HepG2 (cell line): ENCODE measurements around the gene GRHL1. TPM values are rescaled to one million over a fixed set of nuclear protein-coding genes. Genes with fewer than 3 reads are reported as not detected.
A peak's percentile ranks its signal among the peaks of the same experiment; 100 is the strongest.

ENCODE experiments used
- ATM ChIP-seq: fragments of 450-650 bp; IDR thresholded peaks from 2 replicates; pipeline ENCODE4 v1.7.1; 2017; ENCODE audit warnings: mild to moderate bottlenecking, borderline replicate concordance
- CSRNP1 ChIP-seq: sonication (generic); formaldehyde crosslinking; IDR thresholded peaks from 2 replicates; pipeline ENCODE4 v1.8.1; 2023; ENCODE audit warnings: mild to moderate bottlenecking, missing genetic modification reagents
- ETV5 ChIP-seq: IDR thresholded peaks from 2 replicates; pipeline ENCODE4 v1.6.1; 2018; ENCODE audit warnings: missing biosample characterization, missing genetic modification reagents, inconsistent platforms, borderline replicate concordance
- FLYWCH1 ChIP-seq: sonication (generic); formaldehyde crosslinking; IDR thresholded peaks from 2 replicates; pipeline ENCODE4 v1.8.1; 2023; ENCODE audit warnings: mild to moderate bottlenecking, missing genetic modification reagents
- RBAK ChIP-seq: sonication (generic); formaldehyde crosslinking; IDR thresholded peaks from 2 replicates; pipeline ENCODE4 v1.5.1; 2020; ENCODE audit warnings: mild to moderate bottlenecking, missing genetic modification reagents
- SIN3A ChIP-seq: IDR thresholded peaks from 2 replicates; pipeline ENCODE4 v1.6.1; 2011; ENCODE audit warnings: low read depth, mild to moderate bottlenecking, control low read depth, low read length, borderline replicate concordance
- SRSF4 ChIP-seq: fragments of 200-400 bp; formaldehyde crosslinking; IDR thresholded peaks from one replicate; pipeline ENCODE4 v1.6.1; 2018; ENCODE audit warnings: mild to moderate bottlenecking, low read depth, low read length, moderate library complexity; ENCODE audit not compliant: poor library complexity, severe bottlenecking
- ZFP62 ChIP-seq: sonication (generic); formaldehyde crosslinking; IDR thresholded peaks from 2 replicates; pipeline ENCODE4 v1.4.0; 2020; ENCODE audit warnings: missing genetic modification reagents
- ZNF10 ChIP-seq: sonication (generic); formaldehyde crosslinking; IDR thresholded peaks from 2 replicates; pipeline ENCODE4 v1.4.0; 2020; ENCODE audit warnings: mild to moderate bottlenecking, low read depth, missing genetic modification reagents, borderline replicate concordance
- ZNF414 ChIP-seq: sonication (generic); formaldehyde crosslinking; IDR thresholded peaks from 2 replicates; pipeline ENCODE4 v1.5.0; 2020; ENCODE audit warnings: missing genetic modification reagents
- ZNF501 ChIP-seq: sonication (generic); formaldehyde crosslinking; IDR thresholded peaks from 2 replicates; pipeline ENCODE4 v1.5.1; 2020; ENCODE audit warnings: mild to moderate bottlenecking, moderate library complexity, missing genetic modification reagents
- ZNF510 ChIP-seq: sonication (generic); formaldehyde crosslinking; IDR thresholded peaks from 2 replicates; pipeline ENCODE4 v1.4.0; 2020; ENCODE audit warnings: low read depth, mild to moderate bottlenecking, missing genetic modification reagents
- ZNF547 ChIP-seq: sonication (generic); formaldehyde crosslinking; IDR thresholded peaks from 2 replicates; pipeline ENCODE4 v1.5.1; 2020; ENCODE audit warnings: mild to moderate bottlenecking, missing genetic modification reagents
- ZNF629 ChIP-seq: sonication (generic); formaldehyde crosslinking; conservative IDR thresholded peaks from 2 replicates; pipeline ENCODE4 v1.5.0; 2020; ENCODE audit warnings: missing genetic modification reagents
- ZNF883 ChIP-seq: sonication (generic); formaldehyde crosslinking; IDR thresholded peaks from 2 replicates; pipeline ENCODE4 v1.5.1; 2020; ENCODE audit warnings: mild to moderate bottlenecking, missing genetic modification reagents; ENCODE audit errors: not compliant biosample characterization
- polyA plus RNA-seq, 8 experiments: library from polyadenylated mRNA; depleted of rRNA in 3 of 8; stranded (reverse) in 7 of 8; unstranded in 1 of 8; fragments of >200 nt; fragmentation: Illumina TruSeq in 4 of 8; extraction: Trizol in 4 of 8; gene quantifications; 2 replicates each; pipeline versions ENCODE4 v1.2.1 to v1.2.3, GENCODE V29; 2011 to 2016; ENCODE audit warnings: low read depth in 4 of 8, missing spikeins in 1 of 8, mixed read lengths in 1 of 8; ENCODE audit not compliant: insufficient read depth in 1 of 8
- total RNA-seq, 5 experiments: library from RNA; depleted of rRNA; stranded (reverse); fragments of >200 nt; fragmentation: Illumina TruSeq; extraction: Trizol; gene quantifications; 2 replicates each; pipeline ENCODE4 v1.2.3, GENCODE V29; 2016; ENCODE audit warnings: low read depth in 1 of 5
- TF ChIP-seq, protein P1 (sequence below): sonication (generic); formaldehyde crosslinking; IDR thresholded peaks from 2 replicates; pipeline ENCODE4 v1.4.0; 2020; ENCODE audit warnings: missing genetic modification reagents, borderline replicate concordance
- TF ChIP-seq, protein P2 (sequence below): sonication (generic); formaldehyde crosslinking; IDR thresholded peaks from 2 replicates; pipeline ENCODE4 v1.8.0; 2022; ENCODE audit warnings: missing genetic modification reagents, mild to moderate bottlenecking, moderate library complexity, borderline replicate concordance

Gene GRHL1
- total and polyA plus RNA-seq, 2 of the 13 experiments (the other 11 are each of a cell fraction or from before 2014, with no cell fraction given): 9.3 to 12.0 TPM

GRCh38 chr2:9949239-9949991, 2.1 kb upstream of the GRHL1 start (continued):
- TF ChIP-seq, protein P1, sequence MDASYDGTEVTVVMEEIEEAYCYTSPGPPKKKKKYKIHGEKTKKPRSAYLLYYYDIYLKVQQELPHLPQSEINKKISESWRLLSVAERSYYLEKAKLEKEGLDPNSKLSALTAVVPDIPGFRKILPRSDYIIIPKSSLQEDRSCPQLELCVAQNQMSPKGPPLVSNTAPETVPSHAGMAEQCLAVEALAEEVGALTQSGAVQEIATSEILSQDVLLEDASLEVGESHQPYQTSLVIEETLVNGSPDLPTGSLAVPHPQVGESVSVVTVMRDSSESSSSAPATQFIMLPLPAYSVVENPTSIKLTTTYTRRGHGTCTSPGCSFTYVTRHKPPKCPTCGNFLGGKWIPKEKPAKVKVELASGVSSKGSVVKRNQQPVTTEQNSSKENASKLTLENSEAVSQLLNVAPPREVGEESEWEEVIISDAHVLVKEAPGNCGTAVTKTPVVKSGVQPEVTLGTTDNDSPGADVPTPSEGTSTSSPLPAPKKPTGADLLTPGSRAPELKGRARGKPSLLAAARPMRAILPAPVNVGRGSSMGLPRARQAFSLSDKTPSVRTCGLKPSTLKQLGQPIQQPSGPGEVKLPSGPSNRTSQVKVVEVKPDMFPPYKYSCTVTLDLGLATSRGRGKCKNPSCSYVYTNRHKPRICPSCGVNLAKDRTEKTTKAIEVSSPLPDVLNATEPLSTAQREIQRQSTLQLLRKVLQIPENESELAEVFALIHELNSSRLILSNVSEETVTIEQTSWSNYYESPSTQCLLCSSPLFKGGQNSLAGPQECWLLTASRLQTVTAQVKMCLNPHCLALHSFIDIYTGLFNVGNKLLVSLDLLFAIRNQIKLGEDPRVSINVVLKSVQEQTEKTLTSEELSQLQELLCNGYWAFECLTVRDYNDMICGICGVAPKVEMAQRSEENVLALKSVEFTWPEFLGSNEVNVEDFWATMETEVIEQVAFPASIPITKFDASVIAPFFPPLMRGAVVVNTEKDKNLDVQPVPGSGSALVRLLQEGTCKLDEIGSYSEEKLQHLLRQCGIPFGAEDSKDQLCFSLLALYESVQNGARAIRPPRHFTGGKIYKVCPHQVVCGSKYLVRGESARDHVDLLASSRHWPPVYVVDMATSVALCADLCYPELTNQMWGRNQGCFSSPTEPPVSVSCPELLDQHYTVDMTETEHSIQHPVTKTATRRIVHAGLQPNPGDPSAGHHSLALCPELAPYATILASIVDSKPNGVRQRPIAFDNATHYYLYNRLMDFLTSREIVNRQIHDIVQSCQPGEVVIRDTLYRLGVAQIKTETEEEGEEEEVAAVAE (CRISPR knock-in tag): no peak
- TF ChIP-seq ZNF629 (0 out of 2 replicates have a peak, but pooled peaks have one; percentile 8), ATM (no peak), FLYWCH1 (CRISPR knock-in tag) (no peak), CSRNP1 (CRISPR knock-in tag) (0 out of 2 replicates have a peak, but pooled peaks have one; percentile 29), ZFP62 (no peak), ZNF10 (CRISPR knock-in tag) (no peak), ZNF883 (CRISPR knock-in tag) (peak; percentile 59), ZNF501 (no peak; the same call in 1 of the 2 replicates), RBAK (CRISPR knock-in tag) (no peak), SRSF4 (no peak), SIN3A (peak; percentile 51; the same call in 1 of the 2 replicates), ZNF510 (CRISPR knock-in tag) (0 out of 2 replicates have a peak, but pooled peaks have one; percentile 19), ZNF414 (no peak), ZNF547 (no peak), ETV5 (CRISPR knock-in tag) (peak; percentile 91; the same call in 1 of the 2 replicates)
- TF ChIP-seq, protein P2, sequence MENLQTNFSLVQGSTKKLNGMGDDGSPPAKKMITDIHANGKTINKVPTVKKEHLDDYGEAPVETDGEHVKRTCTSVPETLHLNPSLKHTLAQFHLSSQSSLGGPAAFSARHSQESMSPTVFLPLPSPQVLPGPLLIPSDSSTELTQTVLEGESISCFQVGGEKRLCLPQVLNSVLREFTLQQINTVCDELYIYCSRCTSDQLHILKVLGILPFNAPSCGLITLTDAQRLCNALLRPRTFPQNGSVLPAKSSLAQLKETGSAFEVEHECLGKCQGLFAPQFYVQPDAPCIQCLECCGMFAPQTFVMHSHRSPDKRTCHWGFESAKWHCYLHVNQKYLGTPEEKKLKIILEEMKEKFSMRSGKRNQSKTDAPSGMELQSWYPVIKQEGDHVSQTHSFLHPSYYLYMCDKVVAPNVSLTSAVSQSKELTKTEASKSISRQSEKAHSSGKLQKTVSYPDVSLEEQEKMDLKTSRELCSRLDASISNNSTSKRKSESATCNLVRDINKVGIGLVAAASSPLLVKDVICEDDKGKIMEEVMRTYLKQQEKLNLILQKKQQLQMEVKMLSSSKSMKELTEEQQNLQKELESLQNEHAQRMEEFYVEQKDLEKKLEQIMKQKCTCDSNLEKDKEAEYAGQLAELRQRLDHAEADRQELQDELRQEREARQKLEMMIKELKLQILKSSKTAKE (CRISPR knock-in tag): no peak
